ENCODE results near the gene SH3D21. TPM values are rescaled to one million over a fixed set of nuclear protein-coding genes. Genes with fewer than 3 reads are reported as not detected.

Gene SH3D21
- total RNA-seq, 4 donors from 2014 or later = 0.10 to 1.4 (median 0.46) TPM

- ATAC-seq (no peak), DNase-seq (no peak)
- TF ChIP-seq CTCF (IDR thresholded peaks at IDR 0.05 in 4 of 5, conservative IDR thresholded peaks at IDR 0.05 in 1 of 5) = no peak
- no peak for TF ChIP-seq POLR2A (IDR thresholded peaks at IDR 0.05)
- Histone ChIP-seq H3K27me3 (no peaks in the 10 kb centered on the region), H3K36me3 (peaks cover 0 to 38% of the 10 kb centered on the region in 2 donors), H3K4me1 (peaks cover 23 to 27% of the 10 kb centered on the region in 2 donors), H3K4me3 (no peak overlapping the region), H3K9me3 (no peaks in the 10 kb centered on the region), H3K27ac (peak overlapping the region in 1 of 4 donors; percentile 82)
- in situ Hi-C loops (cut with MboI; ENCODE audit: low sequenced_read_pairs in 4 of 4) (loop anchor here in 1 of 4 donors (10.0 kb wide), 1 partner anchor 73 kb away; no protein-coding TSS in a partner anchor), intact Hi-C loops (cut with DNase I; ENCODE audit: low total_unique reads) (loop anchor here (1.0 kb wide), 1 partner anchor 28 kb away; no protein-coding TSS in a partner anchor)
These were observed 35.6 kb downstream of the SH3D21 start for GRCh38 chr1:36341626-36342320.

- no peaks in the 10 kb centered on the region for H3K9me3 ChIP-seq
- intact Hi-C loops (cut with DNase I; ENCODE audit: low total_unique reads) = loop anchor here (1.0 kb wide), 2 partner anchors 27 to 78 kb away; no protein-coding TSS in a partner anchor
- DNase-seq = no peak
- H3K27ac ChIP-seq = peak overlapping the region; percentile 75 to 82 (median 78)
- peak in 1 of 2 donors; percentile 8 for ATAC-seq
- peaks cover 0 to 47% of the 10 kb centered on the region in 2 donors for H3K36me3 ChIP-seq
- H3K27me3 ChIP-seq = no peaks in the 10 kb centered on the region
- TF ChIP-seq CTCF (IDR thresholded peaks at IDR 0.05 in 4 of 5, conservative IDR thresholded peaks at IDR 0.05 in 1 of 5) (peak; percentile 32 to 77 (median 72)), POLR2A (IDR thresholded peaks at IDR 0.05) (no peak)
- in situ Hi-C loops (cut with MboI; ENCODE audit: low sequenced_read_pairs in 4 of 4) = loop anchor here in 1 of 4 donors (10.0 kb wide), 1 partner anchor 72 kb away; no protein-coding TSS in a partner anchor
- no peak overlapping the region for H3K4me3 ChIP-seq
- peaks cover 23 to 27% of the 10 kb centered on the region in 2 donors for H3K4me1 ChIP-seq
These were observed 36.4 kb downstream of the SH3D21 start for GRCh38 chr1:36342426-36343185.

GRCh38 chr1:36343651-36344394 lies 37.7 kb downstream of the SH3D21 start:
- Histone ChIP-seq H3K27ac (peak overlapping the region; percentile 75 to 82 (median 78)), H3K27me3 (no peaks in the 10 kb centered on the region), H3K9me3 (no peaks in the 10 kb centered on the region), H3K36me3 (peaks cover 0 to 59% of the 10 kb centered on the region in 2 donors), H3K4me3 (no peak overlapping the region), H3K4me1 (peaks cover 19 to 27% of the 10 kb centered on the region in 2 donors)
- TF ChIP-seq CTCF (IDR thresholded peaks at IDR 0.05 in 4 of 5, conservative IDR thresholded peaks at IDR 0.05 in 1 of 5) (no peak), POLR2A (IDR thresholded peaks at IDR 0.05) (no peak)
- ATAC-seq = peak; percentile 77 to 92
- peak; percentile 61 to 92 for DNase-seq
- intact Hi-C loops (cut with DNase I; ENCODE audit: low total_unique reads) (loop anchor here (1.0 kb wide), 1 partner anchor 76 kb away; no protein-coding TSS in a partner anchor), in situ Hi-C loops (cut with MboI; ENCODE audit: low sequenced_read_pairs in 4 of 4) (loop anchor here in 1 of 4 donors (10.0 kb wide), 1 partner anchor 71 kb away; no protein-coding TSS in a partner anchor)

- in situ Hi-C loops (cut with MboI; ENCODE audit: low sequenced_read_pairs in 4 of 4) = loop anchor here in 1 of 4 donors (10.0 kb wide), 1 partner anchor 70 kb away; no protein-coding TSS in a partner anchor
- DNase-seq = no peak
- H3K36me3 ChIP-seq = peaks cover 0 to 64% of the 10 kb centered on the region in 2 donors
- no peaks in the 10 kb centered on the region for H3K27me3 ChIP-seq
- H3K4me1 ChIP-seq = peaks cover 20 to 26% of the 10 kb centered on the region in 2 donors
- no peak for TF ChIP-seq CTCF (IDR thresholded peaks at IDR 0.05 in 4 of 5, conservative IDR thresholded peaks at IDR 0.05 in 1 of 5)
- no peak for TF ChIP-seq POLR2A (IDR thresholded peaks at IDR 0.05)
- ATAC-seq = no peak
- peak overlapping the region; percentile 75 to 82 (median 78) for H3K27ac ChIP-seq
- H3K4me3 ChIP-seq = no peak overlapping the region
- intact Hi-C loops (cut with DNase I; ENCODE audit: low total_unique reads) = no loop called here
- no peaks in the 10 kb centered on the region for H3K9me3 ChIP-seq
These were observed 38.2 kb downstream of the SH3D21 start for GRCh38 chr1:36344395-36344680.
